Stromal cell of bone marrow (primary cell): Measurements from ENCODE around the gene MSRB3.
A peak's percentile ranks its signal among the peaks of the same experiment; 100 is the strongest.
"Not testable (repeated sequence)": the region's sequence is repeated elsewhere in the genome, so short reads cannot be mapped to it uniquely, and the experiment has no call there.

ENCODE experiments used
- DNase-seq: peaks from one replicate; pipeline ENCODE4 v3.0.0-alpha.2; 2012; ENCODE audit warnings: low read depth

The MSRB3 gene

GRCh38 chr12:65278576-65279368 lies at the start of gene MSRB3:
Gene MSRB3 (plus strand): TSS chr12:65278683. CDS start chr12:65308580, 29,897 bp downstream.
- DNase-seq, result peak; percentile 64

GRCh38 chr12:65229441-65229840 lies 49.0 kb upstream of the MSRB3 start:
- DNase-seq, result peak; percentile 24

GRCh38 chr12:65232476-65233077 lies 45.9 kb upstream of the MSRB3 start:
- peak; percentile 19 for DNase-seq

GRCh38 chr12:65237153-65237552 lies 41.3 kb upstream of the MSRB3 start:
- DNase-seq, result no peak

- DNase-seq, result no peak
Measured at GRCh38 chr12:65238609-65239008, 39.9 kb upstream of the MSRB3 start.

GRCh38 chr12:65248656-65249633 lies 29.5 kb upstream of the MSRB3 start:
- DNase-seq, result peak; percentile 7

GRCh38 chr12:65252515-65252914 lies 26.0 kb upstream of the MSRB3 start:
- no peak for DNase-seq

GRCh38 chr12:65257986-65258385 lies 20.5 kb upstream of the MSRB3 start:
- DNase-seq, result no peak

- no peak for DNase-seq
Measured at GRCh38 chr12:65259501-65259900, 19.0 kb upstream of the MSRB3 start.

GRCh38 chr12:65263777-65264176 lies 14.7 kb upstream of the MSRB3 start:
- no peak for DNase-seq

GRCh38 chr12:65266408-65266807 lies 12.1 kb upstream of the MSRB3 start:
- DNase-seq, result no peak

GRCh38 chr12:65269603-65270002 lies 8.9 kb upstream of the MSRB3 start:
- DNase-seq, result no peak

GRCh38 chr12:65274602-65275272 lies 3.7 kb upstream of the MSRB3 start:
- no peak for DNase-seq

- no peak for DNase-seq
Measured at GRCh38 chr12:65275627-65276026, 2.9 kb upstream of the MSRB3 start.

GRCh38 chr12:65276916-65277530 lies 1.5 kb upstream of the MSRB3 start:
- no peak for DNase-seq

- DNase-seq, result no peak
Measured at GRCh38 chr12:65277994-65278575, 398 bp upstream of the MSRB3 start.

GRCh38 chr12:65279369-65280112 lies 1.1 kb downstream of the MSRB3 start:
- DNase-seq, result no peak

- no peak for DNase-seq
Measured at GRCh38 chr12:65280306-65280705, 1.8 kb downstream of the MSRB3 start.

GRCh38 chr12:65282840-65283239 lies 4.4 kb downstream of the MSRB3 start:
- no peak for DNase-seq

- not testable (repeated sequence) for DNase-seq
Measured at GRCh38 chr12:65285532-65285931, 7.0 kb downstream of the MSRB3 start.
